HG03039 (cell line): ENCODE data around the gene C10orf143.
"Not testable (repeated sequence)": the region's sequence is repeated elsewhere in the genome, so short reads cannot be mapped to it uniquely, and the experiment has no call there.

ENCODE experiments used
- ATAC-seq: cut with Tn5 transposase; IDR thresholded peaks from one replicate; pipeline ENCODE4 v1.9.1; 2021; ENCODE audit warnings: mild to moderate bottlenecking, moderate library complexity; ENCODE audit not compliant: unreplicated experiment

C10orf143 gene

DNA sequence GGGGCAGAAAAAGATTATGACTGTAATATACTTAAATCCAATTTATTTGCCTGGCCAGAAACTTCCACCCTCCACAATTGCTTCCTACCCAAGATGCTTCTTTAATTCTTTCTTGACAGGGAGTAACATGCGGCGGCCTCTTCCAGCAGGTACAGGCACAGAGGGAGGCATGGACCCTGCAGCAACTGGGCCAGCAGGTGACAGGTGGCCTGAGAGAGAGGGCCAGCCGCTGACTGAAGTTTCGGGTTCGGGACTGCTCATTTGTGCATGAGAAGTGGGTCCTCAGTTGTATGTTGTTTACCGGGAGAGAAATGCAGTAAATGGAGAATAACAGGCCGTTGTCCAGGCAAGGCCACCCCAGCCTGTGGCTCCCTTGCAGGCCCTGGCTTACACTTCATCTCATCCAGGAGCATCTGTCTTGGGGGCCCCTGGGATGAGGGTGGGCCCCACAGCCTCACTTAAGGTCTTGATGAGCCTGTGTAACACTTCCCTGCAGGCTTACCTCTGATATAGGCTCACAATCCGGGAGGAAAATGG lies 72.5 kb downstream of the C10orf143 start:
- ATAC-seq = no peak

DNA sequence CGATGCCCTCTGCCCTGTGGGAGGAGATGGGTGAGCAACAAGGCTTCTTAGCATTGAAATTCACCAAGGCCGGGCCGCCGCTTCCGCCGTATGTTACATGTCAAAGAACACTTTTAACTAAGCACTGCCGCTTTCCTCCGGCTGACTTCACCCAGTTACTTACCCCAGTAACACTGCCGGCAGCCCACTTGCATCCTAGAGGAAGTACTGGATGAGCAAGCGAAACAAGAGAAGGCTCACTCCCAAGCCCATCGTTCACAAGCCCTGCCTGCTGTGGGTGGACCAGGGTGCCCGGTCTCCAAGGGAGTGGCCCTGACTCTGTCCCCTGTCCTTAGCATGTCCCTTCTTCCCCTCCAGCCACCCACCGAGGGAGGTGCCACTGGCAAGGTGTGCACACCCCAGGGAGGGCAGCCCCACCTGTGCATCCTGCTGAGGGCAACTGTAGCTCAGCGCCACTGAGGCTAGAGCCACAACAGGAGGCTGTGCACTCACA lies 73.4 kb downstream of the C10orf143 start:
- ATAC-seq = no peak

DNA sequence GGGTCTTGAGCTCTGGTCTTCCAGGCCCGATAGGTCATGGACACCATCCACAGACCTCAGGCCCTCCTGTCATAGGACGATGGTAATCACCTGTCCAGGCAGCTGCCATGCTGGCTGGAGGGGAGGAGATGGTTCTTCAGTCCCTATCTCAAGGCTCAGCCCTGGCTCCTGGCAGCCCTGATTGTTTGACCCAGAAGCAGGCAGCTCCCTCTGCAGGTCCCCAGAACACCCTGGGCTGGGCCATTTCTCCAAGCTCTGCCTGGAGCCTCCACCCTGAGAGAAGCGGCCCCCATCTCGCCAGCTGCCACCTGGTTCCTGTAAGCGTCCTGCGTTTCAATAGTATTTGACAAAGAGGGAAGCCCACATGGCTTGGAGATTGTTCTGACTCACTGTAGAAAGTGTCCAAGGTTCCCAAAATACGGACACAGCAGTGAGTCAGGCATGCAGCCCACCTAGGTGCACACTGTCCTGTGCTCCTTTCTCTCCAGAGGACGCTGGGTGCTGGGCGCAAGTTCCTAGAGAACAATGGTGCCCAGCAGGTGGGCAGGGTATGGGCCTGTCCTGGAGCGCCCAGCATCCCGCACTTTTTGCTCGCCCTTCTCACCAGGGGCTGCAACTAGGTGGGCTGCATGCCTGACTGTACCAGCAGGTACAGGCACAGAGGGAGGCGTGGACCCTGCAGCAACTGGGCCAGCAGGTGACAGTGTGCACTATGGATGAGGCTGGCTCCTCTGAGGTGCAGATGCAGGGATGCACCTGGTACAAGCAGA lies 74.1 kb downstream of the C10orf143 start:
- ATAC-seq = no peak

DNA sequence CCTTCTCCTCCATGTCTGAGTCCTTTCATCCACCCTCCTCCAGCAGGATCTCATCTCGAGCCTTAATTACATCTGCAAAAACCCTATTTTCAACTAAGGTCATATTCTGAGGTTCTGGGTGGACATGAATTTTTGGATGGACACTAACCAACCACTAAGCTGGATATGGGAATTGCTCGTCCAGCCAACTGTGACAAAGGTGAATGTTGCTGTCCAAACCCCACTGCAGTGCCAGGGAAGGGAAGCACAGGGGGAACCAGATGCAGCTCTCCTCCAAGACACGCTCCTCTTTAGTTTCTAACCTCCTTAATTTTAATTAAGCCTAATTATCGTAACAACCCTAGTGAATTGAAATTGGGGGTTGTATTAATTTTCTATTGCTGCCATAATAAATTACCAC lies 81.4 kb downstream of the C10orf143 start:
- ATAC-seq = no peak

DNA sequence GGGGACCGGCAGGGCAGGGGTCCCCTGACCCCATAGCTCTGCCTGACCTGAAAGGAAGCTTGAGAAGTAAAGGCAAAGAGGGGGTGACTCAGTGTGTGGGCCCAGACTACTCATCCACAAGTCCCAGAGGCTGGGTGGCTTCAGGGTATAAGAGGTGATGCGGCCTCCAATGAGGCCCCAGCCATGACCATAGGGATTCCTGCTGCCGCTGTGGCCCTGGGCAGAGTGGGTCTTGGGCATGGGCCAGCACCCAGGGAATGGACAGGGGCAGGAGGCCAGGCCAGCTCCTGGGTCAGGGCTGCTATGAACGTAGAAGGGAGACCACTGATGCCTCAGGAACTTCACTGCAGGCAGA lies 82.2 kb downstream of the C10orf143 start:
- no peak for ATAC-seq

DNA sequence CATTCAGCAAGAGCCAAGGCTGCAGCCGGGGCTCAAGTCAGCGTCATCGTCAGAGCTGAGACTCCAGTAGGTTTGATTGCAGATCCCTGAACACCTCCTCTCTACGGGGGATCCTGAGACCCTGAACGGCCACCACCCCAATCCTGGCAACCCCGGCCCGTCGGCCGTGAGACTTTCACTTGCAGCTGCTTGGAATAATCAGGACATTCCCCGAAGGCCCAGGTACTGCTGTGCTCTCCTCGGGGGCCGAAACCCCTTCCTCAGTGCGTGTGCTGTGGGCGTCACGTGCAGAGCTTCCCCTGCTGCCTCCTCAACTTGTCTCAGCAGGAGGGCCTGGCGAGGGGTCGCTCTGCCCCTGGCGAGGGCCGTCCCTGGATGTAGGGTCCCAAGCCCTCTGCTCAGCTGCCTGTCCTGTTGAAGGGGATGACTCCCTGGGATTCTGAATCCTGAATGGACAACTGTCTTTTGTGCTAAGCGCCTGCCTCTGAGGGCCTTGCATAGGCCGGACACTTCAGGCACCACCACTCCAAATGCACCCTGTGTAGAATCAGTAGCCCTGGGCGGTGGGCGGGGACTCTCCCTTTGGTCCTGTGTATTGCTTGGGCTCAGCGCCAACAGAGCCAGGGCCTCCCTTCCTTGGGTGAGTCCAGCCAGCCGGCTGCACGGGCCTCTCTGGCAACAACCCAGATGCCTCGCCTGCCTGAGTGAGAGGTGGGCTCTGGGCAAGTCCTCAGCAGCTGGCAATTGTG lies 82.7 kb downstream of the C10orf143 start:
- ATAC-seq = no peak

DNA sequence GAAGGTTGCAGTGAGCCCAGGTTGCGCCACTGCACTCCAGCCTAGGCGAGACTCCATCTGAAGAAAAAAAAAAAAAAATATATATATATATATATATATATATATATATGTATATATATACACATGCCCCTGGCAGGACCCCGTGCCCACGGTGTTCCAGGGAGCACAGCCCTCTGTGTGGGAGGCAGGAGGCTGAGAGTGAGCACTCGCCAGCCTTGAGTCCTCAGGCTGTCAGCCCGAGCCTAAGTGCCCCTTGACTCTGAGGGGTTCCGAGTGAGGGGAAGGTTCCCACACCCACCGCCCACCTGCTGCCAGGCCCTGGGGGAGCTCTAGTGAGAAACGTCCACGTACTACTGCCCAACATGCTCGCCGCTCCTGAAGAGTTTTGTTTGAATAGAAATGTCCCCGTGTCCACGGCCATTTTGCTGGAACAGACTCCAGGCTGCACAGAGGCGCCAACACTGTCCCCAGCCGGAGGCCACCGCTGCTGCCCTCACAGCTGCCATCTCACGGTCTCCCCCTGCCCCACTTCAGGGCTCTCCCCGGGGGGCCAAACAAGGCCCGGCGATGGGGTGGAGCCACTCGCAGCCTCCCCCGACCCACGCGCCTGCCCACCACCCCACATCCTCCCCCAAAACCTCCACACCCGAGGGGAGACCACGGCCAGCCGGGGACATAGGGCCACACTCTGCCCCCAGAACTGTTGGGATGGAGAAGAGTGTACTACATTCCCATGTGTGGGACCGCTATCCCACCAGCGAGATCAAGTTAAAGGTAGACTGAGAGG lies 83.8 kb downstream of the C10orf143 start:
- ATAC-seq = no peak

DNA sequence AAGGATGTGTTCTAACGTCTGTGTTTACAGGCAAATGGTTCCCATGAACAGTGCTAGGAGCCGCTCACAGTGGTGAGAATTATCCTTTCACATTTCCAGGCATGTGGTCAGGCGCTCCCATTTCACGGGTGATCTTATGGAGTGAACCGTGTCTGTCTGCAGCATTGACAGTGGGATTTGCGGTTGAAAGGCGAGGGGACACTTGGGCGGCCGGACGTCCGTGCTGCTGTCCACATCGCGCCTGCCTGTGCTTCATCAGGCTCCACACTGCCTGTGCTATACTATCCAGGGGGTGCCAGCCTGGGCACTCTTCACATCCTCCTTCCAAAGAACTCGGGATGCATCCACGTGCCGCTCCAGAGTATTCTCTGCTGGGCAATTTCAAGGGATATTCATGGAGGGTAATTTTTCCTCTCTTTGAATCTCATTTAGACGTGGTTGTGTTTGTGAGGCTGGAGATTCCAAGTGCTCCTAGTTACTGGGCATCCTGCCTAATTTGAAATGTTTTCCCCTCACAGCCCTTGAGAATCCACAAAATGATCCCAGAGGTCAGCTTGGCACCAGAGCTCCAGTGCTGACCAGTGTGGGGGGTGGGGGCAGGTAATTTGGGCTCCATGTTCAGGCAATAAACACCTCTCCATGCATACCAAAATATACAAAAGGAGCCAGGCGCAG lies 84.7 kb downstream of the C10orf143 start:
- no peak for ATAC-seq

DNA sequence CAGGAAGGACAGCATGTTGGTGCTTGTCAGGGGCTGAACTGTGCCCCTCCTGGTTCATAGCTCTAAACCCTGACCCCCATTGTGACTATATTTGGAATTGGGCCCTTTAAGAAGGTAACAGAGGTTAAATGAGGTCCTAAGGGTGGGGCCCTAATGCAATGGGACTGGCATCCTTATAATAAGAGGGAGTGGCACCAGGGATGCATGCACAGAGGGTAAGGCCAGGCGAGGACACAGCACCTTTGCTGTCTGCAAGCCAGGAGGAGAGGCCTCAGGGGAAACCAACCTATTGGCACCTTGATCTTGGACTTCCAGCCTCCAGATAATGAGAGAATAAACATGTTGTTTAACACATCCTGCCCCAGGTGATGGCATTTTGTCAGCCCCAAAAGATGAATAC lies 85.3 kb downstream of the C10orf143 start:
- ATAC-seq = no peak

DNA sequence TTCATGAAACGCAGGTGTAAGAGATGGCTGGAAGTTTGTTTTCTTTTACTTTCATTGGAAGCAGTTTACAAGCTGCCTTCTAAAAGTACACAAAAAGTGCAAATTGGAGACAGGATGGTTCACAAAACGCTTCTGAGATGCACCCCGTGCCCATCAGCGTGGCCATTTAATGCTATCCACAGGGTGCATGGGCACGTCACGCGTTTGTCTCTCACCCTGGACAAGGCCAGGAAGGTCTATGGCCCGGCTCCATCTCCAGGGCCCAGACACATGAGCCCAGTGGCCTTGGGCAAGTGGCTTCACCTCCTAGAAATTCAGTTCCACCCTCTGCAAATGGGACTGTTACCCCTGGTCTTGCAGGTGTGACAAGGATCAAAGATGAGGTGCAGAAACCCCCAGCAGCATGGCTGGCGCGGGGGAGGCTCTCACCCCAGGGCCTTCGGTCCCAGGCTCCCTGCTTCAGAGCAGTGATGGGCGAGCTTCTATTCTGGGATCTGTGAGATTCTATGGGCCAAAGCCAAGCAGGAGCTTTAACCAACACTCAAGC lies 85.8 kb downstream of the C10orf143 start:
- ATAC-seq = no peak

DNA sequence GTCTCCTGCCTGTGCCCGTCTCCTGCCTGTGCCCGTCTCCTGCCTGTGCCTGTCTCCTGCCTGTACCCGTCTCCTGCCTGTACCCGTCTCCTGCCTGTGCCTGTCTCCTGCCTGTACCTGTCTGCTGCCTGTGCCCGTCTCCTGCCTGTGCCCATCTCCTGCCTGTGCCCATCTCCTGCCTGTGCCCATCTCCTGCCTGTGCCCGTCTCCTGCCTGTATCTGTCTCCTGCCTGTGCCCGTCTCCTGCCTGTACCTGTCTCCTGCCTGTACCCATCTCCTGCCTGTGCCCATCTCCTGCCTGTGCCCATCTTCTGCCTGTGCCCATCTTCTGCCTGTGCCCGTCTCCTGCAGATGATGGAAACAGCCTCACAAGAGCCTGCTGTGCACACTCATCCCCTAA lies 86.3 kb downstream of the C10orf143 start:
- ATAC-seq = not testable (repeated sequence)

DNA sequence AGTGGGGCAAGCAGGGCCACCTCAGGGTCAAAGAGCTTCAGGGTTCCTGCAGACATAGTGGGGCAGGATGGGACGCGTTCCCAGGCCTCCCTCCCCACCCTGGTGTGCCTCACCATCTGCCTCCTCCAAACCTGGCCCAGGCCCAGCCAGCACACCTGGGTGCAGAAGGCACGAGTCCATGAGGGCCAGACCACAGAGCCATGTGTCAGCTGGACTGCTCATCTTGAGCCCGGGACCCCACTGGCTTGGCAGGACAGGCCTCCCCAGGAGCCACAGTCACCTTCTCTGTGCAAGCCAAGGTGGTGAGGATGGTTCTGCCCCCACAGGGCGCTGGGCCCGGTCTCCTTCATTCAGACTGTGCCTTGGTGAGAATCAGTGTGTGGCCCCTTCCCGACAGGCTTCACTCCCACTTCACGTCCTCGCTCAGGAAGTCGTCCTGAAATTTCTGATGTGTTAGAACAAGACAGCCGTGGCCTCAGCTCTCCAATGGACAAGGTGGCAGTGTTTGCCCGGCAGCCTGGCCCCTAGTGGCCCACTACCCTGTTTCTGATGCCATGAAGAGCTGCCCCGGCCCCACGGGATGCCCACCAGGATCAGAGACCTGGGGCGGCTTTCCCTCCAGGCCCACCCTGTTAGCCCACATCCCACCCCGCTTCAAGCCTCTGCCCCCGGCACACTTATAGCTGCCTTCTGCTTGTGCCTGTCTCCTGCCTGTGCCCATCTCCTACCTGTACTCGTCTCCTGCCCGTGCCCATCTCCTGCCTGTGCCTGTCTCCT lies 87.0 kb downstream of the C10orf143 start:
- ATAC-seq = no peak

DNA sequence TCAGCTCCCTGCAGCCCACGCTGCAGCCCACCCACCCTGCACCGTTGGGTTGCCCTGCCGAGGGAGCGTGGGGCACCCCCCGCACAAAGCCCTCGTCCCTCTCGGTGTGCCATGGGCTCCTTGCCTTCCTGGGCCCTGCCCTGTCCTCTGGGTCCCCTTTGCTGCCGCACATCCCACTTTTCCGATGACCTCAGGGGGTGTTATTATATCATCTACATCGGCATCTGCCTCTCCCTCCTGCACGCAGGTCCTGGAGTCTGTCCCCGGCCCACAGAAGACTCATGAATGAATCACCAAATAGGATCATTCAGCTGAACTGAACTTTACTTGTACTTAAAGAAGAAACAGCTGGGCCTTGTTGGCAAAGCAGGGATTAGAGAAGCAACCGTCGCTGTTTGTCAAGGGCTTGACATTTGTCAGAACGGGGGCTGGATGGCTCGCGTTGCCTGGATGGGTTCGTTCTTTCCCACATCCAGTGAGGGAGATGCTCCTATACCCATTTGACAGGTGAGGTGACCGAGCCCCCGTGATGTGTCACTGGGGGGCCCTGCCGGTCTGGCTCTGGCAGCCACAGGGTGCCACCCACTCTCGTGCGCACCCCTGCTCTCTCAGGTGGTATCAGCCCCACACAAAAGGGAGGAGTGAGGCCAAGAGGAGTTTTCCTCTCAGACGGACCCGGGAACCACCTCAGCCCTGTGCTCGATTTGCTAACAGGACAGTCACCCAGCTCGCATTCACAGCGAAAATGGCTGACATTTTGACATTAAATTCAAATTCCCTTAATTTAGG lies 87.9 kb downstream of the C10orf143 start:
- no peak for ATAC-seq

DNA sequence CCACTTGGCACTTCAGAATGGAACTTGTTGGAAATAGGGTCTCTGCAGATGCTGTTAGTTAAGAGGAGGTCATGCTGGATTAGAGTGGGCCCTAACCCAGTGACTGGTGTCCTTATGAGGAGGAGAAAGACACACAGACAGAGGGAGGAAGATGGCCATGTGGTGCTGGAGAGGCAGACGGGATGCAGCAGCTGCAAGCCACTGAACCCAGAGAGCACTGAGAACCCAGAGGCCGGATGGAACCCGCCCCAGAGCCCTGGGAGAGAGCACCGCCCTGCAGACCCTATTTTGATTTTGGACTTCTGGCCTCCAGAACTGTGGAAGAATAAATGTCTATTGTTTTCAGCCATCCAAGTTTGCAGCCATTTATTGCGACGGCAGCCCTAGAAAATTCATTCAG lies 88.5 kb downstream of the C10orf143 start:
- no peak for ATAC-seq

DNA sequence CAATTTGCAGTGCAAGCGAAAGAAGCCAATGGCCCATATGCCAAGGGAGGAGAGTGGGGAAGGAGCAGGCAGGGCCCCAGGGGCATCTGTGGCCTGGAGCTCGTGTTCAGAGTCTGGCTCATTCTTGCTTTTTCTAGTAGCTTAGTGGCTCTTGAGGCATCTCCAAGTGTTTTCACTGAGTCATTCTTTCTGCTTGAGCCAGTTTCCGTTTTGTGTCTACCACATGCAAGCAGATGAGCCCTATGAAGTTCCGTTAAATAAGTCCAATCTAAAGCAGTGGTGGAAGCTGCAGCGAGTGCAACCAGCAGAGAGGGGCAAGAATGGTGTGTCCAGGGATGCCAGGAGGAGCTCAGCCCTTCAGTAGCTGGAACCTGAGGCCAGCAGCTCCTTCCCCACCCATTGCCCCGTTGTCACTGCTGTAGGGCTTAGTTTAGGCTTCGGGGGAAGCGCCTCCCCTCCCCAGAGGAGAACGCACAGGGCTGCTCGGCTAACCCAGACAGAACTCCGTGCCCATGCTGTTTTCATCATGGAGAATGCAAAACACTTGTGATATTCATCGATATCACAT lies 89.2 kb downstream of the C10orf143 start:
- ATAC-seq = no peak

DNA sequence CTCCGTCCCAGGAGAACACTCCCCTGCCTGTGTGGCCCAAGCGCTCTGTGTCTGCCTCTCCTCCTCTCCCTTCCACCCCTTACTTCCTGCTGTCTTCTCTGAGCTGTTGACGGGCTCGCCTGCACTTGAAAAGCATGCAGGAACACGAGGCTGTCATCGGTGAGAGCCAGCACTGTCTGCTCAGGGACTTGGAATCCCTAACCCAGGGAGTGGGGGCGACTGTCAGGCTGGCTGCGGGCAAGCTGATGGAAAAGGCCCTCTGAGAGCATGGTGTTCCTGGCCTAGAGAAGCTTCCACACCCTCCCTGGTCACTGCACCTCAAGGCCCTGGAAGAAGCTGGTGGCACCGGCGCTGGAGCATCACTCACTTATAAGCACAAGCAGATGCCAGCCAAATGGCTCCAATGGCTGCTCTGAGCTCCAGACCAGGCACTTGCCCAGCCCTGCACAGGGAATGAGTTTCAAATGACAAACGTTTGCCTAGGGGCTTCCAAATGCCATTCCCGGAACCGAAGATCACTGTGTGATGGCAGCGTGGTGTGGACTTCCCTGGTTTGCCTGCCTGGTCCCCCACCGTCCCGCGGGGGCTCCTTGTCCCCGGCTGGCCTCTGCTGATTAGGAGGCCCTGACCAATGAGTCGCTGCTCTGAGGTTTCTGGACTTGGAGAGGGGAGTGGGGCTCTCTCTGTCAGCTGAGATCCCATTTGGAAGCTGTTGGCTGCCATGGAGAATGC lies 89.8 kb downstream of the C10orf143 start:
- no peak for ATAC-seq

DNA sequence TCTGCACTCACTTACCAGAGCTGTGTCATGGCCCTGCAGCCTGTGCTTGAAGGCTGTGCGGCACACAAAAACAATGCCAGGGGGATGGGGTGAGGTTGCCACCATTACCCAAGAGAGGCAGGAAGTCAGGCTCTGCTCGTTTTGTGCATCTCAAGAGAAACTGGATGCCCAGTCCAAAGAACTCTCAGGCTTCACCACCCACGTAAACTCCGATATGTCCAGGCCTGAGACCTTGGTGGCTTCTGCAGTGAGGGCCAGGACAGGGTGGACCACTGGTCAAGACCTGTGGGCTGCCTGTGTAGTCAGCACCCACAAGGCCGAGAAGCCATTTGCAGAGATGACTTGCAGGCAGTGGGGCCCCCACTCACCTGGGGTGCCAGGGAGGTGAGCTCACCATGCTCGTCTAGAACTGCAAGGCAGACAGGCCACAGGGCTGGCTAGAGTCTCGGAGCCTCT lies 91.9 kb downstream of the C10orf143 start:
- no peak for ATAC-seq

DNA sequence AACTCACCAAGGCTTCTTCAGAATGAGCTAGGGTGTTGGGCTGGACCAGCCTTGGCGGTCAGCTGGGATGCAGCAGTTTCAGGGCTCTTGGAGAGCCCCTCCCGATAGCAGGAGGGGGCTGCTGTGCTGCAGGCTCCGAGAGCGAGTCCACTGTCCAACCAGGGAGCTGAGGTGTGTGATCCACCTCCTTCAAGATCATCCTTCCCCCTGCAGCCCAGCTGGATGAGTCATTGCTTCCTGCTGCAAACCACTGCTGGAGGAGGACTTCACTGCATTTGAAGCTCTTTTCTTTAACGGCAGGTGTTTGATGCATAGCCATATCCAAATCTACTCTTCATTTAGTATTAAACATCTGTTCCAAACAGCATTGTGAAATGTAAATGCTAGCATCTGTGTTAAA lies 92.4 kb downstream of the C10orf143 start:
- ATAC-seq = no peak
